ENCODE results near the gene ZNF530. TPM values are rescaled to one million over a fixed set of nuclear protein-coding genes. Genes with fewer than 3 reads are reported as not detected.

The ZNF530 gene
- total RNA-seq, 1 donor from 2014 or later = 2.1 TPM

DNA sequence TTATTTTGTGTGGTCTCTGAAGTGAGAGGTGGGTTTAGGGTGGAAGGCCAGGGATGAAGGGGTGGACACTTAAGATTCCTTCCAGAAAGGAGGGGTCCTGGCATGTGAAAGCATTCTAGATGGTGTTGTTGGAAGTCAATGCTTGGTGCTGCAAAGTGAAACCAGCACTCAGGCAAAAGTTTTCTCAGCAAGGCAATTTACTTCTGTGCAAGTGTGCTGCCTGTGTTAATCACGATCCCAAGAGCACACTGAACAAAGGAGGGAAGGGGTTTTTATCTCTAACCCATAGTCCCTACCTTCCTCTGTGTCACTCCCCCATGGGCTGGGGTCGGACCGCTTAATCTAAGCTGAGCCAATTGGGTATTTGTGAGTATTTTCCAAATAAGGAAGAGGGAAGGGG lies 15.7 kb downstream of the ZNF530 start:
- ATAC-seq = no peak

DNA sequence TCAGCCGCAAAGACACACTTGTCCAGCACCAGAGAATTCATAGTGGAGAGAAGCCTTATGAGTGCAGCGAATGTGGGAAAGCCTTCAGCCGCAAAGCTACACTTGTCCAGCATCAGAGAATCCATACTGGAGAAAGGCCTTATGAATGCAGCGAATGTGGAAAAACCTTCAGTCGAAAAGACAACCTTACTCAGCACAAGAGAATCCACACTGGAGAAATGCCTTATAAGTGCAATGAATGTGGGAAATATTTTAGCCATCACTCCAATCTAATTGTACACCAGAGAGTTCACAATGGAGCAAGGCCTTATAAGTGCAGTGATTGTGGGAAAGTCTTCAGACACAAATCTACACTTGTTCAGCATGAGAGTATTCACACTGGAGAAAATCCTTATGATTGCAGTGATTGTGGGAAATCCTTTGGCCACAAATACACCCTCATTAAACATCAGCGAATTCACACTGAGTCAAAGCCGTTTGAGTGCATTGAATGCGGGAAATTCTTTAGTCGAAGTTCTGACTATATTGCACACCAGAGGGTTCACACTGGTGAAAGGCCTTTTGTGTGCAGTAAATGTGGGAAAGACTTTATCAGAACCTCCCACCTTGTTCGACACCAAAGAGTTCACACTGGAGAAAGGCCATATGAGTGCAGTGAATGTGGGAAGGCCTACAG lies 21.1 kb downstream of the ZNF530 start:
- no peak for ATAC-seq

DNA sequence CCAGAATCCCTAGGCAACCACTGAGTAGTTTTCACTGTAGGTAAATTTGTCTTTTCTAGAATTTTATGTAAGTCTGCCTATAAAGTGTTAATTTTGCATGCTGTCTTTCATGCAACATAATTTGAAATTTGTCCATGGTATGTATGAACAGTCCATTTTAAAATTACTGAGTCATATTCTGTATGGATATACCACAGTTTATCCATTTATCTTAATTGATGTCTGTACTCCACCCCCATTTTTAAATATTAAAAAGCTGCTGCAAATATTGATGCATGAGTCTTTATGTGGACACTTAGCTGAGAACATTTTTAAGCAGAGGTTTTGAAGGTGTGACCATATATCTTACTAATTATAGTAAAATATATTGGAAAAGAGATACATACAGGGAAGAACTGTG lies 23.4 kb downstream of the ZNF530 start:
- no peak for ATAC-seq

DNA sequence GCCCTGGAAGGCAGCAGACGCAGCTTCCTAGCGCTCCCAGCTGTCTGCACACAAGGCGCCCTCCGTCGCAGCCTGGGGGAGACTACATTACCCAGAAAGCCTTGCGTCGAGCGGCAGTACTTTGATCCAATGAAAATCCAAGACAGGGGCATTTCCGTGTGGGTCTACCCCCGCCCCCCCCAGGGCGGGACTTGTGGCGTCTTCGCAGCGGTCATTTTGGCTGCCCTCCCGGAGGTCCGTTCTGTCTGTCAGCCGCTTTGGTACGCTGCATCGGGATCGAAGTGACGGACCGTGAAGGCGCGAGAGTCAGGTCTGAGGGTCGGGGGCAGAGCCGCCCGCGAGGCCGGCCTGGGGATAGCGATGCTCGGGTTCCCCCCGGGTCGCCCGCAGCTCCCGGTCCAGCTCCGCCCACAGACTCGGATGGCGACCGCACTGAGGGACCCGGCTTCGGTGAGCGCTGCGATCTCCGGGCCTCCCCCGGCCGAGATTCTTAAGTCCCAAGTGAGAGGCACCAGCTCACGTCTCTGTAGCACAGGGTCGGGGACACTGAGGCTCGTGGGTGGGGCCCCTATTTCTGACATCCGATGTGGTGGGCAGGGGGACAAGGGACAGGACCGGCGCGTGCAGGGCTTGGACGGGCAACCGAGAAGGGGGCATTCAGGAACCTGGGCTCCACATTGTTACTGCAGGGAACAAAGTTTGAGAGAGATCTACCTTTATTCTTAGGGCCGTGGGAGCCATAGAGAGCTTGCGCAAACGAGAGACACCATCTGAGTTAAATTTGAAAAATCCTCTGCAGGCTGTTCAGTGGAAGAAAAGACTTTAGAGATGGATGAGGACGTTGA lies 33.5 kb downstream of the ZNF530 start, which contains the start of gene ZNF211:
Gene ZNF211 (plus strand): TSS at position 182 of the 845 bp plus-strand sequence. CDS start 179 bp downstream, at position 361.
- peak; percentile 100 for ATAC-seq

DNA sequence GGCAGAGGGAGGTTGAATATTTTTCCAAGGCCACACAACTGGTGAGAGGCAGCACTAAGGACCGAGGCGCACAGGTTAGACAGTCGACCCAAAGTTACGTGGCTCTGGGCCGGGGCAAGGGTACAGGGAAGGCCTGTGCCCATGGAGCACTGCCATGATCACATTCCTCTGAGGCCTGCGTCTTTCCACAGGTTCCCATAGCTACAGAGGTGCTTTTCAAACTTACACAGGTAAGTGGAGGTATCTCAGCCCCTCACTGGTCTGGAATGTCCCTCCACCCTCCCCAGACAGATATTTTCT lies 34.1 kb downstream of the ZNF530 start:
- peak; percentile 14 for ATAC-seq

DNA sequence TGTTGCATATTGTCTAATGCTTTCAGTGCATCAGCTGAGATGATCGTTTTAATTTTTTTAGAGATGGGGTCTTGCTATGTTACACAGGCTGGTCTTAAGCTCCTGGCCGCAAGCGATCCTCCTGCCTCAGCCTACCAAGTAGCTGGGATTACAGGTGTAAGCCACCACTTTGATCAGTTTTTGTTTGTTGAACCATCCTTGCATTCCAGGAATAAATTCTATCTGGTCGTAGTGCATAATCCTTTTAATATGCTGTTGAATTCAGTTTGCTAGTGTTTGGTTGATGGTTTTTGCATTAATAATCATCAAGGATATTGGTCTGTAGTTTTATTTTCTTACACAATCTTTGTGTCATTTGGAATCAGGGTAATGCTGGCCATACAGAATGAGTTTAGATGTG lies 37.7 kb downstream of the ZNF530 start:
- ATAC-seq = no peak

DNA sequence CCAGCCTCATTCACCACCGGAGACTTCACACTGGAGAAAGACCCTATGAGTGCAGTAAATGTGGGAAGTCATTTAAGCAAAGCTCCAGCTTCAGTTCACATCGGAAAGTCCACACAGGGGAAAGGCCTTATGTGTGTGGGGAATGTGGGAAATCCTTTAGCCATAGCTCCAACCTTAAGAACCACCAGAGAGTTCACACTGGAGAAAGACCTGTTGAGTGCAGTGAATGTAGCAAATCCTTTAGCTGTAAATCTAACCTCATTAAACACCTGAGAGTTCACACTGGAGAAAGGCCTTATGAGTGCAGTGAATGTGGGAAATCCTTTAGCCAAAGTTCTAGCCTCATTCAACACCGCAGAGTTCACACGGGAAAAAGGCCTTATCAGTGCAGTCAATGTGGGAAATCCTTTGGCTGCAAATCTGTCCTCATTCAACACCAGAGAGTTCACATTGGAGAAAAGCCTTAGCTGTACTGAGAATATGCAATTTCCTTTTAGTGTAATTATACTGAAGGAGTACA lies 42.1 kb downstream of the ZNF530 start:
- no peak for ATAC-seq

DNA sequence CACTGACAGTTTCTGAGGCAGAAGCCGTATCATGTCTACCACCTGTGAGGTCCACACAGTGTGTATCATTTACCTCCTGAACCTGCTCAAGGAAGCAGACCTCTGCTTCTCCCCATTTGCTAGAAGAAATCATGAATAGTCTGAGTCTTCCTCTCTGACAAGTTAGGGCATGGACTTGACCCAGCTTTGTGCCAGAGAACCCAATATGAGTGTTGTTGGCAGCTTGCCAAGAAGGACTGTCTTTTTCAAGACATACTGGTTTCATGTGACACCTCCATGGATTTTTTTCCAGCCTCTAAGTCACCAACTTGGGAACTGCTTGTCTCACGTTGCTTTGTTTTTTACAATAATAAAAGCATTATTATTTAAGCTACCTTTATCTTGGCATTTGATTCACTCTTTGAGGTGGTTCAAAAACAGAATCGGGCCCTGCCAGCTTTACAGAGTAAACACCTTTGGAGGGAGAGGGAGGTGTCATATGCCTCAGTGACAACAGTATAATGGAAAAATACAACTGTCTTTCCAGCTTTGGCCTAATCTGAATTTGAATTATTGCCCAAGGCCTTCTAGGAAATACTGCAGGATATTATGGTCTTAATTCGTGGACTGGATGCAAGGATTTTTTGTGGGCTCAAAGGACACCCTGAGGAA lies 42.8 kb downstream of the ZNF530 start:
- ATAC-seq = peak; percentile 85

DNA sequence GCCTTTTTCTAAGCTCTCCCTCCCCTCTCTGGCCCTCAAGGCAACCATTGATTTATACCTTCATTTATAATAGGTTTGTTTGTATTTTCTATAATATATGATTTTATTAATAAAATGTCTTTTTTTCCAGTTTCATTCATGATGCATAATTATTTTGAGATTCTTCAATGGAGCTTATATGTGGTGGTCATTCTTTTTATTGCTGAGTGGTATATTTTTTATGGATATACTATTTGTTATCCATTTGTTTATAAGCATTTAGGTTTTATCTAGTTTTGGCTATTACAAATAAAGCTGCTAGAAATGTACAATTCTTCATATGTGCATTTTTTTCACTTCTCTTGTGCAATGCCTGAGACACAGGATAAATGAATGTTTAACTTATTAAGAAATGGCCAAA lies 44.0 kb downstream of the ZNF530 start:
- no peak for ATAC-seq

DNA sequence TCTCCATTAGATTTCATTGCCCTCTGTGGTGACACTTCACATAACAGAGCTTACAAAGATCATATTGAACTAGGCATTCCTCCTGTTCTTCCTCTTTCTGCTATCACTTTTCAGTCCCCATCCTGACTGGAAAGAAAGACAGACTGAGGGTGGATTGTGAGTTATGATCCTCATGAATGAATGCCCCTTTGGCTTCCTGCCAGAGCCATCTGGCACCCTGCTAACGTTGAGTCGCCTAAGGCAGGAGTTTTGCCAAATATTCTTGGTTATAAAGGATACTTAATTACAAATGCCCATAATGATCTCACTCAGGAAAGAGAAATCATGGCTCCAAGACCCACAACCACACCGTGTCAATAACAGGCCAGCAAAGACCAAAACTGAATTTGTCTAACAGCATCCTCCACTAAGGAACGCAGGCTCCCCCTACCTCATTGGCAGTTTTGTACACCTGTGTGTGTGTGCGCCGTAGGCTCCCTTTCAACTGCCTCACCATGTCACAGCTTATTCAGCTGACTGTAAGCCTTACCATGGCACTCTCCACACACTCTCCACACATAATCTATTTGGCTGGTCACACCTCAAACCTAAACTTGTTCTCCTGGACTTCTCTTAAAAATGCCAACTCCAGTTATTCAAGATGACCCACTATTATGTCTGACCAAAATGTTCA lies 48.8 kb downstream of the ZNF530 start:
- ATAC-seq = no peak

DNA sequence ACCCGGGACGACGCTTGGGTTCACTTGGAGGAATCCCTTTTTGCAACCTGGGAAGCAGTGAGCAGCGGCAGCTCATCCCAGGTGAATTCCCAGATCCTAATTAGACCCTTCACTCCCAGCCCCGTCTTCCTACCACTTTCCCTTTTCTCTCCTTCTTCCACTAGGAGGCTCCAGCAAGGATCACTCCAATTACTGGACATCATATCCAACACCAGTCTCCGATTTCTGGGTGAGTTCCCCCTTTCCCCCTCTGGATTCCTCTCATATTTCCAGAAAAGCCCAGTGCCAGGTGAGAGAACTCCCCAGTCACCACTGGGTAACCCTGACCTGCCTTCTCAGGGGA lies 51.9 kb downstream of the ZNF530 start:
- no peak for ATAC-seq

DNA sequence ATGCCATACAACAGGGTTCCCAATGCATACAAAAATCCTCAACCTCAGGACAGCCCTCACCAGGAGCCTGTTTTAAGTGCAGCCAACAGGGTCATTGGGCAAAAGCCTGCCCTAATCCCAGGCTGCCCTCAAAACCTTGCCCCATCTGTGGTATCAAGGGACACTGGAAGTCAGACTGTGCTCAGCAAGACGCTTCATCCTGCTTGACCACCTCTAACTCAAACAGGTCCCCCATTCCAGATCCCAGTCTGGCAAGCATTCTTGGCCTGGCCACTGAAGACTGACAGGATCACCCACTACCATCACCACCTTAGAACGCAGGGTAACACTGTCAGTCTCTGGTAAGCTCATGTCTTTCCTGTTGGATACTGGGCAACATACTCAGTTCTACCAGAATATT lies 54.0 kb downstream of the ZNF530 start:
- no peak for ATAC-seq

DNA sequence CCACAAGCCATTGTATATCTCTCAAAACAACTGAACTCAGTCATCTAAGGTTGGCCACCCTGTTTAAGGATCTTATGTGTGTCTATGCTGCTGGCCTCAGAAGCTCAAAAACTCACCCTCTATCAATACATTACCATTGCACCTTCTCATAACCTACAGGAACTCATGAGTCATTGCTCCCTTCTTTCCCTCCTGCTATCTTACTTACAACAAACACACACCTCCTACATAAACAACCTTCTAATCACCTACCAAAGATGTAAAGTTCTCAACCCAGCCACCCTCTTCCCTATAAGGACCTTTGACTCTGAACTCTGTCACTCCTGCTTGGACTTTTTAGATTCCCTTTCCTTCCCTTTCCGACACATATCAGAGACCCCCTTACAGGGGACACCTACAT lies 55.8 kb downstream of the ZNF530 start:
- no peak for ATAC-seq

DNA sequence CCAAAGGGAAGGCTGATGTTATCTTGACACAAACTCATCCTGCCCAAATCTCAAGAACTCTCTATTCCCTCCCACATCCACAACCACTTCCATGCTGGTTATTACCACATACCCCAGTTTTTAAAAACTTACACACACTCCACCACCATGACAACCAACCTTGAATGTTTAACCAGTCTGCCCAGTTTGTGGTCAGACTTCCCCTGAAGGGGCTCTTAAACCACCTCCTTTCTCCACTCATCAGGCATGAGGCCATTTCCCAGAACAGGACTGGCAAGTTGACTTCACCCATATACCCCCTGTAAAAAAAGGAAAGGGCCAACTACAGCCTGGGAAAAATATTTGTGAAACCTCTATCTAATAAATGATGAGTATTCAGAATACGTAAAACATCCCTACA lies 56.7 kb downstream of the ZNF530 start:
- no peak for ATAC-seq

Other genes with a start within 250 kb of the ZNF530 start
- gene ZNF304, start 248.6 kb upstream of the ZNF530 start, total RNA-seq = 5.3 TPM
- 8.4 TPM for gene TRAPPC2B, start 236.3 kb upstream of the ZNF530 start, total RNA-seq
- gene ZNF547, start 236.3 kb upstream of the ZNF530 start, total RNA-seq = 1.4 TPM
- gene ZNF548, start 210.0 kb upstream of the ZNF530 start, total RNA-seq = 6.9 TPM
- gene ZNF17, start 188.7 kb upstream of the ZNF530 start, total RNA-seq = 6.5 TPM
- 6.4 TPM for gene ZNF749, start 164.6 kb upstream of the ZNF530 start, total RNA-seq
- gene VN1R1, start 142.7 kb upstream of the ZNF530 start, total RNA-seq = 0.28 TPM
- gene ZNF772, start 122.3 kb upstream of the ZNF530 start, total RNA-seq = 4.5 TPM
- 5.7 TPM for gene ZNF419, start 112.1 kb upstream of the ZNF530 start, total RNA-seq
- 3.8 TPM for gene ZNF773, start 99.9 kb upstream of the ZNF530 start, total RNA-seq
- gene ZNF549, start 72.5 kb upstream of the ZNF530 start, total RNA-seq = 1.6 TPM
- gene ZNF550, start 40.0 kb upstream of the ZNF530 start, total RNA-seq = 2.7 TPM
- 6.4 TPM for gene ZNF416, start 21.0 kb upstream of the ZNF530 start, total RNA-seq
- gene ZIK1, start 15.7 kb upstream of the ZNF530 start, total RNA-seq = 1.1 TPM
- gene ZNF134, start 14.4 kb downstream of the ZNF530 start, total RNA-seq = 9.6 TPM
- 4.0 TPM for gene ZNF211, start 33.3 kb downstream of the ZNF530 start, total RNA-seq
- gene ZSCAN4, start 69.0 kb downstream of the ZNF530 start, total RNA-seq = not detected
- gene ZNF551, start 82.1 kb downstream of the ZNF530 start, total RNA-seq = 4.9 TPM
- 0.60 TPM for gene ZNF154, start 109.3 kb downstream of the ZNF530 start, total RNA-seq
- 2.0 TPM for gene ZNF671, start 127.7 kb downstream of the ZNF530 start, total RNA-seq
- gene ZNF776, start 146.9 kb downstream of the ZNF530 start, total RNA-seq = 6.8 TPM
- gene ZNF586, start 169.8 kb downstream of the ZNF530 start, total RNA-seq = 9.4 TPM
- gene ZNF552, start 215.0 kb downstream of the ZNF530 start, total RNA-seq = 7.9 TPM
- 9.3 TPM for gene ZNF587B, start 230.4 kb downstream of the ZNF530 start, total RNA-seq
- gene ZNF587, start 250.0 kb downstream of the ZNF530 start, total RNA-seq = 16.3 TPM